HepG2 (cell line): ENCODE data around the gene POLRMT. TPM values are rescaled to one million over a fixed set of nuclear protein-coding genes. Genes with fewer than 3 reads are reported as not detected.

Source experiments
- ASH2L ChIP-seq: fragments of 300-600, 200-600 bp; sonication (generic); IDR thresholded peaks from 2 replicates; pipeline ENCODE4 v1.7.0; 2017; ENCODE audit warnings: low read depth, mild to moderate bottlenecking, moderate library complexity, mixed read lengths, low read length; ENCODE audit not compliant: insufficient read length
- GATA4 ChIP-seq: sonication (generic); IDR thresholded peaks from 2 replicates; pipeline ENCODE4 v1.6.1; 2016; ENCODE audit warnings: antibody characterized with exemption, low read depth, borderline replicate concordance
- GMEB1 ChIP-seq: sonication (generic); formaldehyde crosslinking; IDR thresholded peaks from 2 replicates; pipeline ENCODE4 v1.5.1; 2020; ENCODE audit warnings: missing genetic modification reagents, mild to moderate bottlenecking, borderline replicate concordance
- HIC2 ChIP-seq: sonication (generic); formaldehyde crosslinking; IDR thresholded peaks from 2 replicates; pipeline ENCODE4 v1.9.0; 2022; ENCODE audit warnings: low read depth, missing genetic modification reagents
- HMGXB4 ChIP-seq, 2 experiments: sonication (generic) in 1 of 2; formaldehyde crosslinking in 1 of 2; IDR thresholded peaks; 2 replicates each; pipeline versions ENCODE4 v1.4.0 to v1.6.1; 2018 to 2020; ENCODE audit warnings: missing genetic modification reagents in 2 of 2, borderline replicate concordance in 1 of 2, low read depth in 1 of 2, mild to moderate bottlenecking in 1 of 2, missing biosample characterization in 1 of 2
- MAZ ChIP-seq, 2 experiments: sonication (generic) in 1 of 2; formaldehyde crosslinking in 1 of 2; IDR thresholded peaks; 2 replicates each; pipeline versions ENCODE4 v1.5.0 to v1.6.1; 2012 to 2020; ENCODE audit warnings: low read depth in 2 of 2, mild to moderate bottlenecking in 2 of 2, borderline replicate concordance in 1 of 2, improper control_type of control experiment in 1 of 2, low read length in 1 of 2, missing genetic modification reagents in 1 of 2, moderate library complexity in 1 of 2
- PBX2 ChIP-seq: IDR thresholded peaks from 2 replicates; pipeline ENCODE4 v1.6.1; 2016; ENCODE audit warnings: control low read depth
- RAD21 ChIP-seq: fragments of 450-650 bp; formaldehyde crosslinking; IDR thresholded peaks from 2 replicates; pipeline ENCODE4 v1.5.0; 2020; ENCODE audit warnings: mild to moderate bottlenecking
- SOX6 ChIP-seq, 2 experiments: fragments of 450-650 bp in 1 of 2; sonication (generic) in 1 of 2; formaldehyde crosslinking in 1 of 2; IDR thresholded peaks; 2 replicates each; pipeline versions ENCODE4 v1.4.0 to v1.6.1; 2017 to 2020; ENCODE audit warnings: antibody characterized with exemption in 1 of 2, mild to moderate bottlenecking in 1 of 2, missing genetic modification reagents in 1 of 2
- SPEN ChIP-seq: sonication (generic); formaldehyde crosslinking; IDR thresholded peaks from 2 replicates; pipeline ENCODE4 v1.5.1; 2020; ENCODE audit warnings: low read depth, mild to moderate bottlenecking, missing genetic modification reagents
- USF2 ChIP-seq, 2 experiments: sonication (generic) in 1 of 2; formaldehyde crosslinking in 1 of 2; IDR thresholded peaks; 2 replicates each; pipeline versions ENCODE4 v1.5.1 to v1.6.1; 2011 to 2020; ENCODE audit warnings: borderline replicate concordance in 1 of 2, low read depth in 1 of 2, low read length in 1 of 2, mild to moderate bottlenecking in 1 of 2, missing genetic modification reagents in 1 of 2, moderate library complexity in 1 of 2
- ZBTB21 ChIP-seq: sonication (generic); formaldehyde crosslinking; IDR thresholded peaks from 2 replicates; pipeline ENCODE4 v1.4.0; 2020; ENCODE audit warnings: missing genetic modification reagents
- ZFX ChIP-seq: sonication (generic); formaldehyde crosslinking; IDR thresholded peaks from 2 replicates; pipeline ENCODE4 v1.4.0; 2020; ENCODE audit warnings: mild to moderate bottlenecking, low read depth, missing genetic modification reagents, moderate library complexity
- ZNF143 ChIP-seq: sonication (generic); formaldehyde crosslinking; IDR thresholded peaks from 2 replicates; pipeline ENCODE4 v1.4.0; 2020; ENCODE audit warnings: missing genetic modification reagents
- ZNF501 ChIP-seq: sonication (generic); formaldehyde crosslinking; IDR thresholded peaks from 2 replicates; pipeline ENCODE4 v1.5.1; 2020; ENCODE audit warnings: mild to moderate bottlenecking, moderate library complexity, missing genetic modification reagents
- polyA plus RNA-seq, 8 experiments: library from polyadenylated mRNA; depleted of rRNA in 3 of 8; stranded (reverse) in 7 of 8; unstranded in 1 of 8; fragments of >200 nt; fragmentation: Illumina TruSeq in 4 of 8; extraction: Trizol in 4 of 8; gene quantifications; 2 replicates each; pipeline versions ENCODE4 v1.2.1 to v1.2.3, GENCODE V29; 2011 to 2016; ENCODE audit warnings: low read depth in 4 of 8, missing spikeins in 1 of 8, mixed read lengths in 1 of 8; ENCODE audit not compliant: insufficient read depth in 1 of 8
- total RNA-seq, 5 experiments: library from RNA; depleted of rRNA; stranded (reverse); fragments of >200 nt; fragmentation: Illumina TruSeq; extraction: Trizol; gene quantifications; 2 replicates each; pipeline ENCODE4 v1.2.3, GENCODE V29; 2016; ENCODE audit warnings: low read depth in 1 of 5
- TF ChIP-seq, protein P1 (sequence below): sonication (generic); formaldehyde crosslinking; IDR thresholded peaks from 2 replicates; pipeline ENCODE4 v1.4.0; 2020; ENCODE audit warnings: mild to moderate bottlenecking, missing genetic modification reagents

The POLRMT gene
- total and polyA plus RNA-seq, 2 of the 13 experiments (the other 11 are each of a cell fraction or from before 2014, with no cell fraction given) = 78.0 to 101 TPM

DNA sequence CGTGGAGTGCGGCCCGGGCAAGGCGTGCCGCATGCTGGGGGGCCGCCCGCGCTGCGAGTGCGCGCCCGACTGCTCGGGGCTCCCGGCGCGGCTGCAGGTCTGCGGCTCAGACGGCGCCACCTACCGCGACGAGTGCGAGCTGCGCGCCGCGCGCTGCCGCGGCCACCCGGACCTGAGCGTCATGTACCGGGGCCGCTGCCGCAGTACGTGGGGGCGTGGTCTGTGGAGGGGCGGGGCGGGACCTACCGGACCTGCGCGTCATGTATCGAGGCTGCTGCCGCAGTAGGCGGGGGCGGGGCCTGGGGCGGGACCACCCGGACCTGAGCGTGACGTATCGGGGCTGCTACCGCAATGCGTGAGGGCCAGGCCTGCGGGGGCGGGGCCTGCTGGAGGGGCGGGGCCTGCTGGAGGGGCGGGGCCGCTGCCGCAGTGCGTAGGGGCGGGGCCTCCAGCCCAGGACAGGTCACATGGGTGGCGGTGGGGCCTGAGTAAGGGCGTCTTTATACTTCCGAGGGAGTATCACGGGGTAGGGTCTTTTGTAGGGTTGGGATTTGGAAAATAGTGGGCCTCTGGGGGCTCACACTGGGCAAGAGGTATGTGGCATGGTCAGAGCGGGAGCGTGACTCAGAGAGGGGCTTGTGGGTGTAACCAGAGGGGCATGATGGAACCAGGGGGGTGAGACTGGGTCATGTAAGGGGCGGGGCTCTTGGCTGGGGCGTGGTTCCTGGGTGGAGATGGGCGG lies 47.1 kb upstream of the POLRMT start (continued):
- TF ChIP-seq USF2 (IDR thresholded peaks at IDR 0.05; ENCODE audit: low read depth, low read length) (peak; percentile 40; the same call in 1 of the 2 replicates), USF2 (CRISPR knock-in tag; IDR thresholded peaks at IDR 0.05; ENCODE audit: borderline replicate concordance) (peak; percentile 80), HIC2 (CRISPR knock-in tag) (no peak), ZFX (CRISPR knock-in tag) (peak; percentile 84; the same call in 1 of the 2 replicates), GMEB1 (CRISPR knock-in tag) (peak; percentile 82), SPEN (0 out of 2 replicates have a peak, but pooled peaks have one; percentile 45), SOX6 (IDR thresholded peaks at IDR 0.05) (no peak), SOX6 (CRISPR knock-in tag; IDR thresholded peaks at IDR 0.05) (peak; percentile 9; the same call in 1 of the 2 replicates), MAZ (IDR thresholded peaks at IDR 0.05; ENCODE audit: borderline replicate concordance, low read depth, low read length) (peak; percentile 68), MAZ (CRISPR knock-in tag; IDR thresholded peaks at IDR 0.05; ENCODE audit: low read depth) (peak; percentile 87), HMGXB4 (CRISPR knock-in tag; IDR thresholded peaks at IDR 0.05; ENCODE audit: borderline replicate concordance in 1 of 2, low read depth in 1 of 2) (peak in 1 of 2 experiments; percentile 73; a peak in 1 of 4 replicates), PBX2 (CRISPR knock-in tag) (no peak), RAD21 (CRISPR knock-in tag) (peak; percentile 88), ASH2L (peak; percentile 26), GATA4 (no peak), ZBTB21 (CRISPR knock-in tag) (0 out of 2 replicates have a peak, but pooled peaks have one; percentile 5), ZNF501 (no peak; the same call in 1 of the 2 replicates), ZNF143 (CRISPR knock-in tag) (peak; percentile 56; the same call in 1 of the 2 replicates)
- TF ChIP-seq, protein P1, sequence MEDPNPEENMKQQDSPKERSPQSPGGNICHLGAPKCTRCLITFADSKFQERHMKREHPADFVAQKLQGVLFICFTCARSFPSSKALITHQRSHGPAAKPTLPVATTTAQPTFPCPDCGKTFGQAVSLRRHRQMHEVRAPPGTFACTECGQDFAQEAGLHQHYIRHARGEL (CRISPR knock-in tag) = no peak
